Astrocyte (in vitro differentiated cells and primary cell): Measurements from ENCODE around the gene PDZD2.

ENCODE experiments used
- EZH2 ChIP-seq: IDR thresholded peaks from 2 replicates; pipeline ENCODE4 v1.6.1; 2012; ENCODE audit warnings: mild to moderate bottlenecking, low read length, inconsistent platforms; ENCODE audit not compliant: insufficient read depth
- TF ChIP-seq, protein P1 (sequence below): IDR thresholded peaks from 2 replicates; pipeline ENCODE4 v1.5.1; 2011; ENCODE audit warnings: low read depth, mild to moderate bottlenecking, inconsistent platforms, low read length, moderate library complexity; ENCODE audit not compliant: insufficient read depth

DNA sequence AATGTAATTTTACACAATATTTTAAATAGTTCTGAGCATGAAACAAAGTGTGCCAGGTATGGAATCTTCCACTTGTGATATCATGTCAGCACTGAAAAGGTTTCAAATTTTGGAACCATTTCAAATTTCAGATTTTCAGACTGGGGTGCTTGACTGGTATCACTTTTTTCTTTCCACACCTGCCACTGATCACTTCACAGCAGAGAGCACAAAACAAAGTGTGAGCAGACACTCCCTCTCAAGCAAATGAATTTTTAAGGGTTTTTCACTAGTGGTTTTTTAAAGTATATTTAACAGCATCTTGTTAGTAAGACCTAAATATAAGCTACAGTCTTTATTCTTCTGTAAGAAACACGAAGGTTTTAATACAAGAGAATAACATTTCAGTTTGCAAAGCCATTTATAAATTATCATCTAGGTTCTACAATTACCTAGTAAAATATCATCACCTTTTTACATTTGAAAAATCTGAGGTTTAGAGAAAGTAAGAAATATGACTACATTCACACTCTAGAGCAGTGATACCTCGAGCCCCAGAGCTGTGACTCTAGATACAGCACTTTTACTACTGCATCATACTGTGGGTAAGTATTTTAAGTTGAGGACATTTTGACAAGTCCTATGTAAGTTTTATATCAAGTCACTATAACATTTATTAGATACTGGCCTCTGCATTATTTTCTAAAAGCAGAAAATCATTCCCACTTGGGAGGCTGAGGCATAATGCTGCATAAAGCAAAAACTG lies 520.6 kb downstream of the PDZD2 start:
- TF ChIP-seq, protein P1, sequence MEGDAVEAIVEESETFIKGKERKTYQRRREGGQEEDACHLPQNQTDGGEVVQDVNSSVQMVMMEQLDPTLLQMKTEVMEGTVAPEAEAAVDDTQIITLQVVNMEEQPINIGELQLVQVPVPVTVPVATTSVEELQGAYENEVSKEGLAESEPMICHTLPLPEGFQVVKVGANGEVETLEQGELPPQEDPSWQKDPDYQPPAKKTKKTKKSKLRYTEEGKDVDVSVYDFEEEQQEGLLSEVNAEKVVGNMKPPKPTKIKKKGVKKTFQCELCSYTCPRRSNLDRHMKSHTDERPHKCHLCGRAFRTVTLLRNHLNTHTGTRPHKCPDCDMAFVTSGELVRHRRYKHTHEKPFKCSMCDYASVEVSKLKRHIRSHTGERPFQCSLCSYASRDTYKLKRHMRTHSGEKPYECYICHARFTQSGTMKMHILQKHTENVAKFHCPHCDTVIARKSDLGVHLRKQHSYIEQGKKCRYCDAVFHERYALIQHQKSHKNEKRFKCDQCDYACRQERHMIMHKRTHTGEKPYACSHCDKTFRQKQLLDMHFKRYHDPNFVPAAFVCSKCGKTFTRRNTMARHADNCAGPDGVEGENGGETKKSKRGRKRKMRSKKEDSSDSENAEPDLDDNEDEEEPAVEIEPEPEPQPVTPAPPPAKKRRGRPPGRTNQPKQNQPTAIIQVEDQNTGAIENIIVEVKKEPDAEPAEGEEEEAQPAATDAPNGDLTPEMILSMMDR = no peak
- no peak for TF ChIP-seq EZH2
